A673 (cell line): Measurements from ENCODE around the gene CIAPIN1. TPM values are rescaled to one million over a fixed set of nuclear protein-coding genes. Genes with fewer than 3 reads are reported as not detected.

Source experiments
- BruUV-seq: library from RNA; stranded (reverse); fragments of 400-500 nt; replicated peaks from 2 replicates; lab custom pipeline; 2021; lab: Mats Ljungman, UMichigan
- CTCF ChIA-PET: fragments of 300-600 bp; sonication (Branson Sonifier 250); formaldehyde crosslinking; loops from one replicate; lab custom pipeline; 2022; ENCODE audit warnings: antibody characterized with exemption; lab: Charles Lee
- POLR2A ChIA-PET: fragments of 300-600 bp; sonication (Branson Sonifier 250); formaldehyde crosslinking; loops from one replicate; lab custom pipeline; 2022; ENCODE audit warnings: antibody characterized with exemption; ENCODE audit not compliant: low non-redundant PET; lab: Charles Lee
- DNase-seq: peaks from one replicate; pipeline ENCODE4 v3.0.0-alpha.2; 2015; ENCODE audit warnings: low spot score
- H3K27ac ChIP-seq: fragments of 200-600 bp; sonication (generic); 2 replicates; pipeline ENCODE4 v1.5.1; 2016; ENCODE audit warnings: mixed run types, low read depth, mild to moderate bottlenecking, mixed read lengths, antibody characterized with exemption, low read length; ENCODE audit not compliant: poor library complexity, severe bottlenecking
- H3K27me3 ChIP-seq: fragments of 200-600 bp; sonication (generic); replicated peaks from 2 replicates; pipeline ENCODE4 v1.6.1; 2017; ENCODE audit warnings: mixed run types, low read depth, mild to moderate bottlenecking, mixed read lengths, antibody characterized with exemption, low read length; ENCODE audit not compliant: insufficient read depth, poor library complexity
- H3K36me3 ChIP-seq: fragments of 200-600 bp; sonication (generic); 2 replicates; pipeline ENCODE4 v1.6.1; 2016; ENCODE audit warnings: mixed run types, mild to moderate bottlenecking, mixed read lengths, antibody characterized with exemption, low read length; ENCODE audit not compliant: insufficient read depth, poor library complexity, severe bottlenecking
- H3K4me1 ChIP-seq: fragments of 200-600 bp; sonication (generic); 2 replicates; pipeline ENCODE4 v1.6.1; 2017; ENCODE audit warnings: mixed run types, mild to moderate bottlenecking, mixed read lengths, antibody characterized with exemption, low read length; ENCODE audit not compliant: insufficient read depth, poor library complexity, severe bottlenecking
- H3K4me3 ChIP-seq: fragments of 200-600 bp; sonication (generic); 2 replicates; pipeline ENCODE4 v1.5.1; 2016; ENCODE audit warnings: low read depth, mixed run types, mild to moderate bottlenecking, mixed read lengths, low read length; ENCODE audit not compliant: poor library complexity, severe bottlenecking
- H3K9me3 ChIP-seq: fragments of 200-600 bp; sonication (generic); 2 replicates; pipeline ENCODE4 v1.6.1; 2016; ENCODE audit warnings: mixed run types, low read depth, mild to moderate bottlenecking, mixed read lengths, antibody characterized with exemption, low read length; ENCODE audit not compliant: poor library complexity, severe bottlenecking
- CTCF ChIP-seq: fragments of 300-800, 200-600 bp; sonication (generic); conservative IDR thresholded peaks from 2 replicates; pipeline ENCODE4 v1.5.1; 2017; ENCODE audit warnings: low read depth, mild to moderate bottlenecking, antibody characterized with exemption, low read length, moderate library complexity, mixed read lengths
- EZH2 ChIP-seq: fragments of 200-600 bp; sonication (generic); IDR thresholded peaks from 2 replicates; pipeline ENCODE4 v1.6.1; 2017; ENCODE audit warnings: borderline replicate concordance, low read depth, mild to moderate bottlenecking, mixed read lengths, antibody characterized with exemption, low read length; ENCODE audit not compliant: poor library complexity, severe bottlenecking
- intact Hi-C: fragments of 100-400 bp; cut with micrococcal nuclease; formaldehyde crosslinking; loops from one replicate; pipeline ENCODE4 v1.10.0; 2022; ENCODE audit not compliant: unreplicated experiment
- total RNA-seq: library from RNA; stranded (reverse); gene quantifications from 2 replicates; pipeline ENCODE4 v1.2.3, GENCODE V29; 2021

The CIAPIN1 gene
- total RNA-seq, 1 experiment from 2014 or later = 95.1 TPM

GRCh38 chr16:57416084-57416483 lies 31.1 kb downstream of the CIAPIN1 start:
- Histone ChIP-seq H3K27ac (no peak overlapping the region), H3K4me3 (no peak overlapping the region), H3K9me3 (no peaks in the 10 kb centered on the region), H3K27me3 (no peaks in the 10 kb centered on the region), H3K36me3 (no peaks in the 10 kb centered on the region), H3K4me1 (peaks cover 3% of the 10 kb centered on the region)
- no peak for DNase-seq
- POLR2A ChIA-PET = no interaction called here
- TF ChIP-seq EZH2 (no peak), CTCF (no peak)
- no TSS peak for BruUV-seq
- intact Hi-C loops = loop anchor here (5.0 kb wide), 1 partner anchor 334 kb away; no protein-coding TSS in a partner anchor
- CTCF ChIA-PET = interaction anchor here (1.7 to 3.4 kb wide), 4 partner anchors 104 to 332 kb away, joined by 7 to 25 read pairs (median 12); no protein-coding TSS in a partner anchor

DNA sequence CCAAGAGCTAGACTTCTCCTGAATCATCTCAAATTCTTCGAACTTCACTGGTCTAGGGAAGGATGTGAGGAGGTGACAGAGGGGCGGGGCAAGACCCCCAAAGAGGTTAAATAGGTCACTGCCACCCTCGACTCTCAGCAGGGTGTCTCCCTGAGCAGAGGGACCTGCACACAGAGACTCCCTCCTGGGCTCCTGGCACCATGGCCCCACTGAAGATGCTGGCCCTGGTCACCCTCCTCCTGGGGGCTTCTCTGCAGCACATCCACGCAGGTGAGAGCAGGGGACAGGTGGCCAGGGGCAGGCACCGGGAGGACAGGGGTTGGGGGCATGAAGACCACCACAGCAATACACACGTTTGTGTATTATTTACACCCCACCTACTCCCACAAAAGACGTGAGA lies 33.5 kb downstream of the CIAPIN1 start:
- CTCF ChIA-PET = no interaction called here
- DNase-seq = no peak
- no peak overlapping the region for H3K4me3 ChIP-seq
- no peaks in the 10 kb centered on the region for H3K27me3 ChIP-seq
- no peak for TF ChIP-seq CTCF
- TF ChIP-seq EZH2 = no peak
- no peaks in the 10 kb centered on the region for H3K9me3 ChIP-seq
- H3K27ac ChIP-seq = no peak overlapping the region
- no peaks in the 10 kb centered on the region for H3K4me1 ChIP-seq
- BruUV-seq = no TSS peak
- H3K36me3 ChIP-seq = no peaks in the 10 kb centered on the region
- POLR2A ChIA-PET = no interaction called here
- intact Hi-C loops = no loop called here

- H3K4me3 ChIP-seq = no peak overlapping the region
- ChIA-PET POLR2A (interaction anchor here (0.6 kb wide), 1 partner anchor 579 kb away, joined by 3 read pairs; no protein-coding TSS in a partner anchor), CTCF (interaction anchor here (0.9 kb wide), 1 partner anchor 327 kb away, joined by 5 read pairs; no protein-coding TSS in a partner anchor)
- no peaks in the 10 kb centered on the region for H3K4me1 ChIP-seq
- no TSS peak for BruUV-seq
- H3K9me3 ChIP-seq = no peaks in the 10 kb centered on the region
- no peaks in the 10 kb centered on the region for H3K36me3 ChIP-seq
- DNase-seq = no peak
- no peak for TF ChIP-seq EZH2
- TF ChIP-seq CTCF = no peak
- H3K27ac ChIP-seq = no peak overlapping the region
- intact Hi-C loops = no loop called here
- no peaks in the 10 kb centered on the region for H3K27me3 ChIP-seq
Observed at GRCh38 chr16:57413301-57413730, 33.9 kb downstream of the CIAPIN1 start.
